Activated T-helper 1 cell treated with Interleukin-2 at 50 U/mL for 16 hours (primary cell): ENCODE measurements around the gene FAM177A1.
"Not testable (repeated sequence)": the region's sequence is repeated elsewhere in the genome, so short reads cannot be mapped to it uniquely, and the experiment has no call there.

Experiments
- DNase-seq: peaks from one replicate; pipeline ENCODE4 v3.0.0-alpha.2; 2020; ENCODE audit warnings: low read depth

Gene FAM177A1

GRCh38 chr14:35046048-35046750 is at the start of gene FAM177A1:
Gene FAM177A1, plus strand, starts transcription at chr14:35046272. Its CDS starts 192 bp downstream, at chr14:35046464.
- DNase-seq: peak; percentile 98

GRCh38 chr14:34997762-34998161 is 48.3 kb upstream of the FAM177A1 start:
- no peak for DNase-seq

GRCh38 chr14:34999500-34999899 is 46.6 kb upstream of the FAM177A1 start:
- no peak for DNase-seq

- DNase-seq: no peak
These were observed 44.5 kb upstream of the FAM177A1 start for GRCh38 chr14:35001621-35002020.

- DNase-seq: no peak
These were observed 41.2 kb upstream of the FAM177A1 start for GRCh38 chr14:35004839-35005238.

GRCh38 chr14:35016568-35016967 is 29.5 kb upstream of the FAM177A1 start:
- DNase-seq: no peak

- no peak for DNase-seq
These were observed 25.4 kb upstream of the FAM177A1 start for GRCh38 chr14:35020713-35021112.

- no peak for DNase-seq
These were observed 17.6 kb upstream of the FAM177A1 start for GRCh38 chr14:35028435-35028834.

- no peak for DNase-seq
These were observed 13.5 kb upstream of the FAM177A1 start for GRCh38 chr14:35032562-35032961.

- no peak for DNase-seq
These were observed 11.6 kb upstream of the FAM177A1 start for GRCh38 chr14:35034440-35034833.

GRCh38 chr14:35034944-35035554 is 11.0 kb upstream of the FAM177A1 start:
- DNase-seq: not testable (repeated sequence)

GRCh38 chr14:35038312-35038711 is 7.8 kb upstream of the FAM177A1 start:
- not testable (repeated sequence) for DNase-seq

- DNase-seq: no peak
These were observed 3.4 kb upstream of the FAM177A1 start for GRCh38 chr14:35042632-35043031.

- no peak for DNase-seq
These were observed 3.0 kb upstream of the FAM177A1 start for GRCh38 chr14:35043046-35043445.

- DNase-seq: no peak
These were observed 904 bp upstream of the FAM177A1 start for GRCh38 chr14:35044939-35045797.

- DNase-seq: no peak
These were observed 349 bp upstream of the FAM177A1 start for GRCh38 chr14:35045798-35046047.

- no peak for DNase-seq
These were observed 872 bp downstream of the FAM177A1 start for GRCh38 chr14:35046751-35047536.

- no peak for DNase-seq
These were observed 2.0 kb downstream of the FAM177A1 start for GRCh38 chr14:35047976-35048513.

GRCh38 chr14:35050652-35051051 is 4.6 kb downstream of the FAM177A1 start:
- no peak for DNase-seq

GRCh38 chr14:35051796-35052195 is 5.7 kb downstream of the FAM177A1 start:
- DNase-seq: no peak

GRCh38 chr14:35052637-35053036 is 6.6 kb downstream of the FAM177A1 start:
- DNase-seq: no peak
